SW 1271 (cell line): Measurements from ENCODE around the gene FAM20A.

Experiments used
- DNase-seq, 2 experiments: peaks; one replicate each; lab custom pipeline; 2025; lab: John Stamatoyannopoulos, UW

Gene FAM20A

GRCh38 chr17:68565661-68566441, 35.3 kb downstream of the FAM20A start:
- DNase-seq = no peak

GRCh38 chr17:68564415-68565111, 36.6 kb downstream of the FAM20A start:
- DNase-seq = no peak

- DNase-seq = no peak
Observed at GRCh38 chr17:68562736-68563135, 38.4 kb downstream of the FAM20A start.

DNA sequence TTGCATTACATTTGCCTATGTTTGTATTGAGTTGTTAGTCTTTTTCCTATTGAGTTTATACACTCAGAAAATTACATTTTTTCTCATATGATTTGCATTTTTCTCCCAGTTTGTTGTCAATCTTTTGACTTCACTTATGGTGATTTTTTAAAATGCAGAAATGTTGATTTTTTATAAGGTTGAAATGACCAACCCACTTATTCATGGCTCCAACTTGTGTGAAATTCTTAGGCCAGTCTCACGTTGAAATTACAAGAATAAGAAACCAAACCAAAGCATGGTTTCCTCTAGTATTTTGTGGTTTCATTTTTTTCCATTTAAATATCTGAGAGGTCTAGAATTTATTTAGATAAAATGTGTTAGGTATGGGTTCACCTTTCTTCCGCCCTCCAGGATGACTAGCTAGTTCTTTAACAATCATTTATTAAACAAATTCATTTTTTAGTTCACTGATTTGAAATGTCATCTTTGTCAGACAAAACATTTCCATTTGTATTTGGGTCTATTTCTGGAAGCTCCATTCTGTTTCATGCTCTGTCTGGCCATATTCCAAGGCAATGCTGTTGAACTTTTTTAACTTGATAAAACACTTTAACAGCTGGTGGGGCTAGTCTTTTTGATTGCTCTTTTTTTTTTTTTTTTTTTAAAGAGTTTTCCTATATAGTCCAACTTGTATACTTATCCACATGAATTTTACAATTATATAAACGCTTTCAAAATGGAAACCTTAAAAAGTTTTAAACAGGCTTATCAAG, 40.0 kb downstream of the FAM20A start:
- DNase-seq = no peak

GRCh38 chr17:68559316-68559715, 41.9 kb downstream of the FAM20A start:
- DNase-seq = no peak

DNA sequence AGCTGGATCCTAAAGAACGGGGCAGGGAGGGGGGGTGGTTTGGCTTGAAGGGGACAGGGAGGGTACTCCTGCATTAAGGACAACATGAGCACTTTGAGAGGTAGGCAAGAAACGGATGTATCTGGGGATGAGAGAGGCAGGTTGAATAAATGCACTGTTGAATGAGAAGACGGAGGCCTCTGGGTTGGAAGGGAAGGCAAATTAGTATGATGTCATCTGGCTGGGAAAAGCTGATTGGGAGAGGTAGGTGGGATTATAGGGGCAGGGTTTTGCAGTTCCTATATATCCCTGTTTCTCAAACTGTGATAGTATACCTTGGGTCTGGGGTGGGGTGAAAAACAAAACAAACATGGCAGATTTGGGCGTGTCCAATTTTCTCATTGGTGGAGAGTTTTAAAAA, 44.6 kb downstream of the FAM20A start:
- no peak for DNase-seq

DNA sequence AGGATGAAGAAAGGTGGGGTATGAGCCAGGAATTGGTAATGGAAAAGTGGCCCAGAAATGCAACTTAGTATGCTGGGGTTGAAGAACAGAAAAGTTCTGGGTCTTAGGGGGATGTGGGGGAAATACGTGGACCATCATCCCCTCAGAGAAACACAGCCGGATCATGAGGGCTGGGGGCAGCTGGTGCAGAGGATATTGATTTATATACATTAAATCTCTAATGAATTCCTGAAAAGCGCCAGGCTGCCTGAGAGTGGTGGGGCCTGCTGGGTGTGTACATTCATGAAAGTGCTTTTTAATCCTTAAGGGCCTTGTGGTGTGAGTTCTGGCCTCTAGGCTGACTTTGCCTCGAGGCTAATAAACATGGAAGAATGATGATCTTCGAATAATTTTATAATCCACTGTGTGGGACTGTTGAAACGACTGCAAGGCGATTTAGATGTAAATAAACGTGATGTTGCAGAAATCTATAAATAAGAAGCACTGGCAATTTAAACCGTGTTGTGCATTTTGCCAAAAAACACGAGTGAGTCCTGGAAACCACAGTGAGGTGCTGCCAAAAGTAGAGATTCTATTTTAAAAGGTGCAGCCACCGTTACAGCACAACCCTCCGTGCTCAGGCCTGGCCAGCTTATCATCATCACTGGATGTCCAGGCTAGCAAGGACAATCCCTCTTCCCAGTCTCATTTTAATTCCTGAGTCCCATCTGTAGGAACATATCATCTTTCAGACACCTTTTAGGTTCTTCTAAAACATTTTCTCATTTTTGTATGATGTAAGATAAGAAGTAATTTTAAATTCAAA, 56.9 kb downstream of the FAM20A start:
- DNase-seq = no peak

GRCh38 chr17:68542698-68543463, 58.3 kb downstream of the FAM20A start:
- DNase-seq = no peak

GRCh38 chr17:68541816-68542215, 59.4 kb downstream of the FAM20A start:
- DNase-seq = no peak

GRCh38 chr17:68540981-68541380, 60.2 kb downstream of the FAM20A start:
- no peak for DNase-seq

DNA sequence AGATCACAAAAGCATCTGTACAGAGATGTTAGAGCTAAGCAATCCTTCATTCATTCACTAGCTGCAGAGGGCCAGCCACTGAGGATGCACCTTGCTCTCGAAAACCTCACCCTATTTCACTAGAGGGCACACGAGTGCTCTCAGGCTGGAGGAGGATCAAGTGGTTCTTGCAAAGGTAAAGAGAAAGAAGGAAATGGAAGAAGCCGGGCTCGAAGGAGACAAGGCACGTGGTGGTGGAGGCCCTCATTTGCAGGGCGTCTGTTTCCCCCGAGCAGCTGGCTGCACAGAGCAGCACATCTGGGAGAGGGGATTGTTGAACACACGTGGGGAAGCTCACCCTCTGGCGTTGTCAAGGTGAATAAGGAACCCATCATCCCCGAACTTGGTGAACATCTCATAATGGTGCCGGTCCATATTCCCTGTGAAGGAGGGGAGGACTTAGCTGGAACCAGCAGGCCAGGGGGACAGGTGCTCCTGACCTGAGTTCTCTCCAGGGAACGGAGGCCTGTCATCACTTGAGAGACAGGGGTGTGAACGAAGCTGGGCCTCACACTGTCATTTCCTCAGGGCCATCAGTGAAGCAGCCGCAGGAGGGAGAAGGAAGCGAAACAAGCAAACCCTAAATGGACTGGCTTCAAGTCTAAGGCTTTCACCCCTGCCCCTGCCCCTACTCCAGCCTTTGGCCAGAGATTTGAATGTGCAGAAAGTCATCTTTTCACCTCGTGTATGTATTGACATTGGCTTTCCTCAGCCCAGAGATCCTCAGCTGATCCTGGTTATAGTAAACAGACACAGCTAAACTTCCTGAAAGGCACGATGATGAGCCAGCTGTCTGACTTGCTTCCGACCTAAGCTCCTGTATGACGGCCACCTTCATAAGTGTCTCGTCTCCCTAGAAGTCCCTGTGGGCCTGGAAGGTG, 61.4 kb downstream of the FAM20A start:
- no peak for DNase-seq

- no peak for DNase-seq
Observed at GRCh38 chr17:68535922-68536321, 65.2 kb downstream of the FAM20A start.

DNA sequence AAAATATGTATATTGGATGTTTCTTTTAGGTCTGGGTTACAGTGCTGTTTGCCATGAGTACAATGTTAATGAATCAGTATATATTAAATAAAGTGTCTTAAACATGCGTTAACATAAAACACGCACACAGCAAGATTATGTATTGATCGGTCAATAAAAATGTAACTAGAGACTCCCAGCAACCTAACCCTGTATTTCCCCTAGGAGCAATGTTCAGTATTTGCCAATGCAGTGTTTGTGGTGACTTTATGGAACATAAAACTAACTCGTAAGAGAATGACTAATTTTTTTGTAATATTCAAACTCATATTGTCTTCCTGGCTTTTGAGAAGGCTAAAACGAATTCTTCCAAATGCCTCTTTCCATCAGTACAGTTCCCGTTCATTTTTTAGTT, 66.5 kb downstream of the FAM20A start:
- no peak for DNase-seq

- peak in 1 of 2 experiments; percentile 25 for DNase-seq
Observed at GRCh38 chr17:68533887-68534694, 67.1 kb downstream of the FAM20A start.

- no peak for DNase-seq
Observed at GRCh38 chr17:68532826-68533225, 68.3 kb downstream of the FAM20A start.

DNA sequence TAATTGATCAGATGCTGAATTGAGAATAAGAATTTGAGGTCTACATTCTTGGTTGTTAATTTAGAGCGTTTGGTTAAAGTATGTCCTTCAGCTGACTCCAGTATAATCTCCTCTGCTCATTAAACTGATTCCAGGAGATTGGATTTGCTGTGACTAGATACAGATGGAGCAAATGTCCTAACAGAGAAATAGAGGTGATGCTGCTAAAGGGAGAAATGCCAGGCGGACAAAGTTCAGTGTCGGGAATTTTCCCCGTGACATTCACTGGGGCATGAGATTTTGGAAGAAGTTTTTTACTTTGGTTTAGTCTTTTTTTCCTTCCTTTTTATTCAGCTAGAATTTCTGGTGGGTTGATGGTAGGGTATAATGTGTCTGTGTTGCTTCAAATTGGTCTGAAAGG, 69.9 kb downstream of the FAM20A start:
- DNase-seq = no peak

GRCh38 chr17:68527314-68527713, 73.9 kb downstream of the FAM20A start:
- DNase-seq = no peak

- no peak for DNase-seq
Observed at GRCh38 chr17:68526548-68526947, 74.6 kb downstream of the FAM20A start.

DNA sequence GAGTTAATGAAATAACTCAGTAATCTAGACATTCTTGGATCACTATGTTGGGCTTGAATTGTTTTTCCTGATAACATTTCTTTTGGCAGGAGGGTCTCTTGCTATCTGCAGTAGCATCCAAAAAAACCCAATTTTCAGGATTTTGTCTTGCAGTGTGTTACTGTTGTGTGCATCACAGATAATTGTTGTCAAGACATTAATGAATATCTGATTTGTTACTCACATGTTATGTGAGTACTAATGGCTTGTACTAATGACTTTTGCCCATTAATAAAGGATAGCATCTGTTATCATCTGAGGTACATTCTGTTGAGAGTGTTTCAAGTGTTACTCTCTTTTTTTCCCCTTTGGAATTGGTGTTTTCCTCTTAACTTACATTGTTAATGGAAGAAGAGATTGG, 78.9 kb downstream of the FAM20A start:
- DNase-seq = no peak
